ENCODE measurements around the gene DOK6.

DOK6 gene

DNA sequence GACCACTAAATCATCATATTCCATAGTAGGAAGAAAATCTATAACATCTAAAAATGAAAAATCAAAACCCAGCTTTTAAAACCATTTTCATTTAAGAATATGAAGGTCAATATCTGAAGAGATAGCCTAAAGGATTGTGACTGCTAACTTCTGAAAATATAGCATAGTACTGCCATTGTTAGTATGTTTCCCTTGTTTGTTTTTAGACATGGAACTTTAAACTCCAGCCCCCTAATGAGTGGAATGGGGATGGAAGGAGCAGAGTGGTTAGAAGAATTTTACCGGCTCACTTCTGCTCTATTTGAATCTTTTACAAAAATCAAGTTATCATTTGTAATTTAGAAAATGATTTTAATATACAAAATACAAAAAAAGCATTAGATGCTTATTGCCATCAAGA, 378.0 kb downstream of the DOK6 start:
- TF ChIP-seq SIN3A (IDR thresholded peaks at IDR 0.05; ENCODE audit: borderline replicate concordance, insufficient read depth, low read length): no peak
- TF ChIP-seq, protein P1, sequence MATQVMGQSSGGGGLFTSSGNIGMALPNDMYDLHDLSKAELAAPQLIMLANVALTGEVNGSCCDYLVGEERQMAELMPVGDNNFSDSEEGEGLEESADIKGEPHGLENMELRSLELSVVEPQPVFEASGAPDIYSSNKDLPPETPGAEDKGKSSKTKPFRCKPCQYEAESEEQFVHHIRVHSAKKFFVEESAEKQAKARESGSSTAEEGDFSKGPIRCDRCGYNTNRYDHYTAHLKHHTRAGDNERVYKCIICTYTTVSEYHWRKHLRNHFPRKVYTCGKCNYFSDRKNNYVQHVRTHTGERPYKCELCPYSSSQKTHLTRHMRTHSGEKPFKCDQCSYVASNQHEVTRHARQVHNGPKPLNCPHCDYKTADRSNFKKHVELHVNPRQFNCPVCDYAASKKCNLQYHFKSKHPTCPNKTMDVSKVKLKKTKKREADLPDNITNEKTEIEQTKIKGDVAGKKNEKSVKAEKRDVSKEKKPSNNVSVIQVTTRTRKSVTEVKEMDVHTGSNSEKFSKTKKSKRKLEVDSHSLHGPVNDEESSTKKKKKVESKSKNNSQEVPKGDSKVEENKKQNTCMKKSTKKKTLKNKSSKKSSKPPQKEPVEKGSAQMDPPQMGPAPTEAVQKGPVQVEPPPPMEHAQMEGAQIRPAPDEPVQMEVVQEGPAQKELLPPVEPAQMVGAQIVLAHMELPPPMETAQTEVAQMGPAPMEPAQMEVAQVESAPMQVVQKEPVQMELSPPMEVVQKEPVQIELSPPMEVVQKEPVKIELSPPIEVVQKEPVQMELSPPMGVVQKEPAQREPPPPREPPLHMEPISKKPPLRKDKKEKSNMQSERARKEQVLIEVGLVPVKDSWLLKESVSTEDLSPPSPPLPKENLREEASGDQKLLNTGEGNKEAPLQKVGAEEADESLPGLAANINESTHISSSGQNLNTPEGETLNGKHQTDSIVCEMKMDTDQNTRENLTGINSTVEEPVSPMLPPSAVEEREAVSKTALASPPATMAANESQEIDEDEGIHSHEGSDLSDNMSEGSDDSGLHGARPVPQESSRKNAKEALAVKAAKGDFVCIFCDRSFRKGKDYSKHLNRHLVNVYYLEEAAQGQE (IDR thresholded peaks at IDR 0.05; ENCODE audit: insufficient read depth in 1 of 2, low read depth in 2 of 2, low read length in 2 of 2): no peak
- TF ChIP-seq FOXP2 (optimal IDR thresholded peaks at IDR 0.05; ENCODE audit: borderline replicate concordance, extremely low read depth, extremely low read length, insufficient read depth): no peak
- no peak for TF ChIP-seq POLR2AphosphoS5 (IDR thresholded peaks at IDR 0.05; ENCODE audit: low read depth, low read length)
- no peak for TF ChIP-seq TAF1 (IDR thresholded peaks at IDR 0.05; ENCODE audit: borderline replicate concordance, insufficient read depth, low read length)

DNA sequence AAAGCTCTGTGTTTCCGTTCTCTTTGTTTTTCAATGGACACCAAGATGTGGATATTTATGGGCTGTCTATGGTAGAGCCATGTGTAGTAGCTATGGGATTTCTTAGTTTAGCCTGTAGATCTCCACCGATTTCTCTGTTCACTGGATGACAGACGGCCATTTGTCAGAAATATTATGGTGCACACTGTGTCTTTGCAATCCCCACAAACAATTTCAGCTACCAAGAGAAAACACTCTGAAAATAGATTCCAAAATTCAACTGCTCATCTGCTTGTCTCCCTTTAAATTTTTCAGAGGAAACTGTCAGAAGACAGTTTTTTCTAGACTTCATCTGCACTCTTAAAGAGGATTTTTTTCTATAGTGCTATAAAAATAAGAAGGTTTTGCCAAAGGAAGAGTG, 380.2 kb downstream of the DOK6 start:
- no peak for TF ChIP-seq TAF1 (IDR thresholded peaks at IDR 0.05; ENCODE audit: borderline replicate concordance, insufficient read depth, low read length)
- TF ChIP-seq, protein P1 (IDR thresholded peaks at IDR 0.05; ENCODE audit: insufficient read depth in 1 of 2, low read depth in 2 of 2, low read length in 2 of 2): no peak
- no peak for TF ChIP-seq FOXP2 (optimal IDR thresholded peaks at IDR 0.05; ENCODE audit: borderline replicate concordance, extremely low read depth, extremely low read length, insufficient read depth)
- TF ChIP-seq POLR2AphosphoS5 (IDR thresholded peaks at IDR 0.05; ENCODE audit: low read depth, low read length): no peak
- no peak for TF ChIP-seq SIN3A (IDR thresholded peaks at IDR 0.05; ENCODE audit: borderline replicate concordance, insufficient read depth, low read length)

DNA sequence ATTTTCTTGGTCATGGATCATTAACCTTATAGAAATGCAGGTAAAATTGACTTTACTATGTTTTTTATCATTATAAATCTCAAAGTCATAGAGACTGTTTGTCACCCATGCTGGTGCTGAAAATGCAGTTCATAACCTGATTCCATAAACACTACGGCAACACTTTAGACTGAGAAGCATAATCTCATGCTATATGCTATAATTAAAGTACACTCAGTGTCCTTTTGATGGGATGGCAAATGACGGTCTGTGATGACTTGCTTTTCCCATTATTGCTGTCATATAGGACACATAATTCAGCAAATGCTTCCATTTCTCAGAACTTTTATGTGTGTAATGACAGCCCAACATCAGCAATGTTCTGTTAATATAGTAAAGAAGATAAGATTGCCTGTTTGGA, 384.1 kb downstream of the DOK6 start:
- TF ChIP-seq SIN3A (IDR thresholded peaks at IDR 0.05; ENCODE audit: borderline replicate concordance, insufficient read depth, low read length) (no peak), POLR2AphosphoS5 (IDR thresholded peaks at IDR 0.05; ENCODE audit: low read depth, low read length) (no peak), FOXP2 (optimal IDR thresholded peaks at IDR 0.05; ENCODE audit: borderline replicate concordance, extremely low read depth, extremely low read length, insufficient read depth) (no peak), TAF1 (IDR thresholded peaks at IDR 0.05; ENCODE audit: borderline replicate concordance, insufficient read depth, low read length) (no peak)
- TF ChIP-seq, protein P1 (IDR thresholded peaks at IDR 0.05; ENCODE audit: insufficient read depth in 1 of 2, low read depth in 2 of 2, low read length in 2 of 2): no peak

DNA sequence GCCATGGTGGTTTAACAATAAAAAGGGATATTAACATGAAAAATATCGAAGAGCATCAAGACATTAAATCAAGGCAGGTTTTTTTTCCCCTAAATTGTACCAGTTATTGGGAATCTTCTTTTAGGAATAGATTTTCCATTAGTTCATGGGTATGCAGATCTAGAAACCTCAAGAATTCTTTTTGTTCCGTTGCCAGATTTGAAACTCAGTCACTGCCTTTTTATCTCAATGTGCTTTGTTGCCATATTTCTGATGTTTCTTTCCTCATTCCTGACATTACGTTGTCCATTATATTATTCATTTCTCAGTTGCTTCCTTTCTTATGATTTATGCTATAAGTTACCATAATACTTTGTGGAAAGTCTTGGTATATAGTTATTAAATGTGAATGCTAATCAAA, 384.8 kb downstream of the DOK6 start:
- TF ChIP-seq FOXP2 (optimal IDR thresholded peaks at IDR 0.05; ENCODE audit: borderline replicate concordance, extremely low read depth, extremely low read length, insufficient read depth) (no peak), TAF1 (IDR thresholded peaks at IDR 0.05; ENCODE audit: borderline replicate concordance, insufficient read depth, low read length) (no peak), POLR2AphosphoS5 (IDR thresholded peaks at IDR 0.05; ENCODE audit: low read depth, low read length) (no peak), SIN3A (IDR thresholded peaks at IDR 0.05; ENCODE audit: borderline replicate concordance, insufficient read depth, low read length) (no peak)
- TF ChIP-seq, protein P1 (IDR thresholded peaks at IDR 0.05; ENCODE audit: insufficient read depth in 1 of 2, low read depth in 2 of 2, low read length in 2 of 2): no peak

DNA sequence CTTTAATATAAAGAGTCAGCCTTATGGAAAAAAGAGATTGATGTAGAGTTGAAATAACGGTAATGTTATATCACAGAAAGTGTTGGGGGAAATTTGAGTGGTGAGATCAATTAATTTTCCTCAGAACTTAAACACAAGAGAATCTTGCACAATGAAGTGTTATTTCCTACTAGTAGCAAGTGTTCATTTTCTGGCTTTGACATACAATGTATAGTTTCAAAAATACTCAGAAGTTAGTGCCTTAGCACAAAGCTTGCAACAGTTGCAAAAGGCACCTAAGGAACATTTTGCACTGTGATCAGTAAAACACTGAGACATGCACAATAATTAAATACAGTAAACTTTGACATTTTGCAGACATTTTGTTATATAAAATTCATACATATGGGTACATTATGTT, 385.7 kb downstream of the DOK6 start:
- no peak for TF ChIP-seq SIN3A (IDR thresholded peaks at IDR 0.05; ENCODE audit: borderline replicate concordance, insufficient read depth, low read length)
- TF ChIP-seq TAF1 (IDR thresholded peaks at IDR 0.05; ENCODE audit: borderline replicate concordance, insufficient read depth, low read length): no peak
- TF ChIP-seq, protein P1 (IDR thresholded peaks at IDR 0.05; ENCODE audit: insufficient read depth in 1 of 2, low read depth in 2 of 2, low read length in 2 of 2): no peak
- TF ChIP-seq FOXP2 (optimal IDR thresholded peaks at IDR 0.05; ENCODE audit: borderline replicate concordance, extremely low read depth, extremely low read length, insufficient read depth): no peak
- no peak for TF ChIP-seq POLR2AphosphoS5 (IDR thresholded peaks at IDR 0.05; ENCODE audit: low read depth, low read length)

Measured in PFSK-1 (cell line).